ENCODE results near the gene RNF32.

DNA sequence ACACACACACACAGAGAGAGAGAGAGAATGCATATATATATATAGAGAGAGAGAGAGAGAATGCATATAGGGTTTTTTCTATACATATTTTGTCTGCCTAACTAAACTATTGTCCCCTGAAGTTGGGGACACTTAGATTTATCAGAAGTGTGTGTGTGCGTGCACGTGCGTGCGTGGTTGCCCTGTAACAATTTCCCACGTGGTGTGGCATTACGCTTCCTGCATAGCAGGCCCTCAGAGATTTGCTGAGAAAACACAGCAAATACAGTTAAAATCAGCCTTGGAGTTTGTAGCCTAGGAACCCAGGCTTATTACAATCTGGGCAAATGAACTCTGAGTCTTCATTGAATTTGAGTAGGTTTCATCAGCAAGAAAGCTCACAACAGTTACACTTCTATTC is 14.7 kb downstream of the RNF32 start:
- TF ChIP-seq REST (IDR thresholded peaks at IDR 0.05; ENCODE audit: insufficient read depth in 1 of 2, low read depth in 2 of 2, low read length in 1 of 2) (no peak), SIN3A (IDR thresholded peaks at IDR 0.05; ENCODE audit: borderline replicate concordance, insufficient read depth, low read depth, low read length) (no peak), POLR2AphosphoS5 (IDR thresholded peaks at IDR 0.05; ENCODE audit: low read depth, low read length) (no peak)
- TF ChIP-seq, protein P1, sequence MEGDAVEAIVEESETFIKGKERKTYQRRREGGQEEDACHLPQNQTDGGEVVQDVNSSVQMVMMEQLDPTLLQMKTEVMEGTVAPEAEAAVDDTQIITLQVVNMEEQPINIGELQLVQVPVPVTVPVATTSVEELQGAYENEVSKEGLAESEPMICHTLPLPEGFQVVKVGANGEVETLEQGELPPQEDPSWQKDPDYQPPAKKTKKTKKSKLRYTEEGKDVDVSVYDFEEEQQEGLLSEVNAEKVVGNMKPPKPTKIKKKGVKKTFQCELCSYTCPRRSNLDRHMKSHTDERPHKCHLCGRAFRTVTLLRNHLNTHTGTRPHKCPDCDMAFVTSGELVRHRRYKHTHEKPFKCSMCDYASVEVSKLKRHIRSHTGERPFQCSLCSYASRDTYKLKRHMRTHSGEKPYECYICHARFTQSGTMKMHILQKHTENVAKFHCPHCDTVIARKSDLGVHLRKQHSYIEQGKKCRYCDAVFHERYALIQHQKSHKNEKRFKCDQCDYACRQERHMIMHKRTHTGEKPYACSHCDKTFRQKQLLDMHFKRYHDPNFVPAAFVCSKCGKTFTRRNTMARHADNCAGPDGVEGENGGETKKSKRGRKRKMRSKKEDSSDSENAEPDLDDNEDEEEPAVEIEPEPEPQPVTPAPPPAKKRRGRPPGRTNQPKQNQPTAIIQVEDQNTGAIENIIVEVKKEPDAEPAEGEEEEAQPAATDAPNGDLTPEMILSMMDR (IDR thresholded peaks at IDR 0.05): no peak
